Retinal pigment epithelial cell (primary cell): ENCODE data around the gene ROR2.
A peak's percentile ranks its signal among the peaks of the same experiment; 100 is the strongest.

Experiments used
- DNase-seq: peaks from one replicate; pipeline ENCODE4 v3.0.0-alpha.2; 2010; ENCODE audit warnings: low read depth
- H3K4me3 ChIP-seq: 2 replicates; pipeline ENCODE4 v1.5.1; 2011; ENCODE audit warnings: mild to moderate bottlenecking, low read length, control low read depth, moderate library complexity
- TF ChIP-seq, protein P1 (sequence below): conservative IDR thresholded peaks from 2 replicates; pipeline ENCODE4 v1.5.1; 2011; ENCODE audit warnings: low read depth, low read length, control low read depth, inconsistent platforms

Gene ROR2

DNA sequence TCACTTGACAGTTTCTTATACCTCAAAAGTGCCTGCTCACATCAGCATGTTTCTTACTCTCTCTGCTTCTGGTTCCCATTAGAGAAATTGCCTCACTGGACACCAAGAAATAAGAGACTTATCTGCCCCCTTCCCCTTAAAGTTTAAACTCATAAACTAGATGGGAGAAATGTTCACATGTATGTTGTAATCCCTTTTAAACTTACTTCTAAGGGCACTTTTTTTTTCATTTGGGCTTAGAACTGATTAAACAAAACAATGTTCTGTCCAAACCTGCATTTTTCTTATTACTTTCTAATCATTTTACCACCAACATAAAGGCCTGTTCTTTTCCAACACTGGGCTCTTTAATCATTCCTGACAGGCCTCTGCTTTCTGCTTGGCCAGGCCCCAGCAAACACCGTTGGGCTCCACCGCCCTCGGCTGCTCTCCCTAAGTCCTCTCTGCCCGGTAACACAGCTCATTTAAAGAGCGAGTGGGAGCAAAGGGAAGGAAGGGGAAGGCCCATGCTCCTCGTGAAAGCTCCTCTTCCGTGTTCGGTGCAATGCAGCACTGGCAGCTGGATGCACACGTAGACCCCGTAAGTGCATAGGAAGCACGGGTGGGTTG, 53.4 kb downstream of the ROR2 start:
- H3K4me3 ChIP-seq = no peak overlapping the region
- TF ChIP-seq, protein P1, sequence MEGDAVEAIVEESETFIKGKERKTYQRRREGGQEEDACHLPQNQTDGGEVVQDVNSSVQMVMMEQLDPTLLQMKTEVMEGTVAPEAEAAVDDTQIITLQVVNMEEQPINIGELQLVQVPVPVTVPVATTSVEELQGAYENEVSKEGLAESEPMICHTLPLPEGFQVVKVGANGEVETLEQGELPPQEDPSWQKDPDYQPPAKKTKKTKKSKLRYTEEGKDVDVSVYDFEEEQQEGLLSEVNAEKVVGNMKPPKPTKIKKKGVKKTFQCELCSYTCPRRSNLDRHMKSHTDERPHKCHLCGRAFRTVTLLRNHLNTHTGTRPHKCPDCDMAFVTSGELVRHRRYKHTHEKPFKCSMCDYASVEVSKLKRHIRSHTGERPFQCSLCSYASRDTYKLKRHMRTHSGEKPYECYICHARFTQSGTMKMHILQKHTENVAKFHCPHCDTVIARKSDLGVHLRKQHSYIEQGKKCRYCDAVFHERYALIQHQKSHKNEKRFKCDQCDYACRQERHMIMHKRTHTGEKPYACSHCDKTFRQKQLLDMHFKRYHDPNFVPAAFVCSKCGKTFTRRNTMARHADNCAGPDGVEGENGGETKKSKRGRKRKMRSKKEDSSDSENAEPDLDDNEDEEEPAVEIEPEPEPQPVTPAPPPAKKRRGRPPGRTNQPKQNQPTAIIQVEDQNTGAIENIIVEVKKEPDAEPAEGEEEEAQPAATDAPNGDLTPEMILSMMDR = no peak
- peak; percentile 77 for DNase-seq

DNA sequence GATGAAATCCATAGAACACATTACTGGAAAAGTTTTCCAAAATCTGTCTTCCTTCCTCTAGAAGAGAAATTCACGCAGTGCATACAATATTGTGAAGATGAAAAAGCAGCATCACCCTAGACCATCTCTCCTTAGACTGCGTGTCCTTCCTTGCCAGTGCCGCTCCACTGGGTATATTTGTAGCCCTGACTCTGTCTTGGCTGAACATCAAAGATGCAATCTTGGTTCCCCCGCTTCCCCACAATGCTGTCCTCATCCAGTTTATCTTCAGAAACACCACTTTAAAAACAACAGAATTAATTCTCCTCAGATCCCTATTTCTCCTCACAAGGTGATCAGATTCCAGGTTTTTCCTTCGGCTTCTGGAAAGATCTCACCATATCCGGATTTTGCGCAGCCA, 53.9 kb downstream of the ROR2 start:
- no peak overlapping the region for H3K4me3 ChIP-seq
- TF ChIP-seq, protein P1 = no peak
- no peak for DNase-seq

DNA sequence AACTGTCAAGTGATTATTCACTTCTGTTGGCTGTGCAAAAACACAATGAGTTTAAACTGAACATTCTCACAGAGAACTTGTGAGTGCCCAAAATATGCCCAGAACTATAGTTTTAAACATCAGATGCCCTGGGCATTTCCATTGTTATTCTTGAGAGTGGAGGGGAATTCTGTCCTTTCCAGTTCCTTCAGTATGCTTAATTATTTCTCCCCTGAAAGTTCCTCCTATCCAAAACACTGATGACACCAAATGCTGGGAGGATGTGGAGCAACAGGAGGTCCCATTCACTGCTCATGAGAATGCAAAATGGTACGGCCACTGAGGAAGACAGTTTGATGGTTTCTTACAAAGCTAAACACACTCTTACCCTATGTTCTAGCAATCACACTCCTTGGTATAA, 55.5 kb downstream of the ROR2 start:
- H3K4me3 ChIP-seq = no peak overlapping the region
- DNase-seq = no peak
- TF ChIP-seq, protein P1 = no peak

DNA sequence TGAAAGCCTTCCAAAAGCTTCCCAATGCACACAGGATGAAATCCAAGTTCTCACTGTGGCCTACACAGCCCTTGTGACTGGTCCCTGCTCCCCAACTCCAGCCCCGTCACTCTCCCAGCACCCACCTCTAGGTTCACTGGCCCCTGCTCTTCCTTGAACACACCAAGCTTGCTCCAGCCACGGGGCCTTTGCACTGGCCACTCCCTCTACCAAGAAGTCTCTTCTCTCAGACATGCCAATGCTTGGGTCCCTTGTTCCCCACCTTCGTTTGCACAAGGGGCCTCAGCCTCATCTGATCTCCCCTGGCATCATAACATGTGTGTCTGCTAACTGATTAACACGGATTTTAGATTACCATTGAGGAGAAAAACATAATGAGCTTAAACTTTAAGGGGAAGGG, 56.0 kb downstream of the ROR2 start:
- no peak for DNase-seq
- no peak overlapping the region for H3K4me3 ChIP-seq
- TF ChIP-seq, protein P1 = no peak

- DNase-seq = no peak
- TF ChIP-seq, protein P1 = no peak
Observed at GRCh38 chr9:91891915-91892314, 58.1 kb downstream of the ROR2 start.

DNA sequence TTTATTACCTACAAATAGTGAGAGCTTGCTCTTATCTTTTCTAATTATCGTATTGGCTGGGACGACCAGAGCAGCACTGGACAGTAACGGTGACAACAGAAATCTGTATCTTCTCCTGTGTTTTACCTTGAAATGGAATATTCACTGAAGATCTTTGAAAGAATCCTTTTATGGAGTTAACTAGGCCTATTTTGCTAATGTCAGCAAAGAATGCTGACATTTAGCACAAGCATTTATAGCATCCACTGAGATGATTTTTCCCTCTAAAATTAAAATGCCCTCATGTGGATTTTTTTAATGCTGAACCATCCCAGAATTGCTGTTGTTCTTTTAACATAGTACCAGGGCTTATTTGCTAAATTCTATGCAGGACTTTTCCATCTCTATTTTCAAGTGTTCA, 59.4 kb downstream of the ROR2 start:
- no peak for DNase-seq
- TF ChIP-seq, protein P1 = no peak
- no peak overlapping the region for H3K4me3 ChIP-seq

More at GRCh38 chr9:91891915-91892314, 58.1 kb downstream of the ROR2 start:
- H3K4me3 ChIP-seq = no peak overlapping the region

DNA sequence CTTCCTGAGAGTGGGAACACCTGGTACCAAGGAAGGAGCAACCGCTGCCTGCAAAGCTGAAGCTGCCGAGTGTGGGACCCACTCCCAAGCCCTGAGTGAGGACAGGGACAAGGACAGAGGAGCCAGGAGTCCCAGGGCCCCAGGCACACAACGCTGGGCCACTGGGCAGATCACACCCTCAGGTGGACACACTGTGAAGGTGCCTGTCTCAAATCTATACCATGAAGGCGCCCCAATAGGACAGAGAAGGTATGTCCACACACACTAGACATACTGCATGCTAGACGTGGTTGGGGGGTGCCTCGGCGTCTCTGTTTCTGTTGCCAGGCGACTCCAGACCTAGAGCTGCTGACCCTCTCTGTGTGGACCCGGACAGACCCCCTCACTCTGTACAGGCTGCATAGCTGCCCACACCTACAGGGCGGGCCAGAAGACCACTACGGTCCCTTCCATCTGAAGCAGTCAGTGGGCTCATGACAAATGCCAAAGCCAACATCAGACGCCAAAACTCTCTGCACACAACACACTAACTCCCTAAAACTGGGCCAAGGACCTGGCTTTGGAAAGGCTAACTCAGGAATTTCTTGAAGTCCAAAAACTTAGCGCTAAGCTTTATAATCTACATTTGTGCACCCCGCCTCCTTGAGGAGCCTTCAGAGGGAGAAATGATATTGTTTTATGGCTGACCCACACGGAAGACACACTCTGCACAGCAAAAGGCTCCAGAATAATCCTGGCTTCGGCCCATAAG, 60.7 kb downstream of the ROR2 start:
- DNase-seq = no peak
- no peak overlapping the region for H3K4me3 ChIP-seq
- TF ChIP-seq, protein P1 = no peak
